Measurements from ENCODE around the gene QRFPR.

GRCh38 chr4:121330180-121330665 is 50.6 kb downstream of the QRFPR start:
- TF ChIP-seq CTCF (IDR thresholded peaks at IDR 0.05 in 8 of 11, conservative IDR thresholded peaks at IDR 0.05 in 3 of 11): no peak
- no peak for TF ChIP-seq POLR2AphosphoS5 (IDR thresholded peaks at IDR 0.05)
- TF ChIP-seq POLR2A (IDR thresholded peaks at IDR 0.05): no peak

Measured in spleen (tissue), 7 donors.